Measurements from ENCODE around the gene CST7.
"Not testable (repeated sequence)": the region's sequence is repeated elsewhere in the genome, so short reads cannot be mapped to it uniquely, and the experiment has no call there.

CST7 gene

DNA sequence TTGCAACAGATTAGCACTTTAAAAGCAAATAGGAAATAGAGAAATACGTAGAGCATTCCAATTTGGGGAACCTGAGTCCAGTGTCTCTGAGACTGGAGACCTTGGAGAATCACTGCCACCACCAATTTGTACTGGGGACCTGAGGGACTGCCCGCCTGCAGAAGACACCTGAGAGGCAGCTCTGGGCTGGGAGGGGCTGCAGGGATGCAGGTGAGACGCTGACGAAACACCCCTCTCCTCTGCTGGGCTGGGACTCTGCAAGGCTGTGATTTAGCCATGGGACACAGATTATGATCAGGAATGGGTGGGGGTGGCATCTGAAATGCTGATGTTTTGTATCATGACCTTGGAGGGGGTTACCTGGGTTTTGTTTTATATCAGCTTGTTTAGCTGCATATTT is 50.5 kb downstream of the CST7 start:
- Histone ChIP-seq H3K27ac (ENCODE audit: poor library complexity, severe bottlenecking) (peak overlapping the region; percentile 64), H3K4me3 (ENCODE audit: severe bottlenecking) (no peak overlapping the region), H3K9me3 (ENCODE audit: severe bottlenecking) (no peaks in the 10 kb centered on the region), H3K36me3 (ENCODE audit: low read depth) (no peaks in the 10 kb centered on the region), H3K4me1 (ENCODE audit: insufficient read depth, poor library complexity, severe bottlenecking) (peaks cover 10% of the 10 kb centered on the region), H3K27me3 (ENCODE audit: insufficient read depth, poor library complexity, severe bottlenecking) (no peaks in the 10 kb centered on the region)
- TF ChIP-seq, protein P1, sequence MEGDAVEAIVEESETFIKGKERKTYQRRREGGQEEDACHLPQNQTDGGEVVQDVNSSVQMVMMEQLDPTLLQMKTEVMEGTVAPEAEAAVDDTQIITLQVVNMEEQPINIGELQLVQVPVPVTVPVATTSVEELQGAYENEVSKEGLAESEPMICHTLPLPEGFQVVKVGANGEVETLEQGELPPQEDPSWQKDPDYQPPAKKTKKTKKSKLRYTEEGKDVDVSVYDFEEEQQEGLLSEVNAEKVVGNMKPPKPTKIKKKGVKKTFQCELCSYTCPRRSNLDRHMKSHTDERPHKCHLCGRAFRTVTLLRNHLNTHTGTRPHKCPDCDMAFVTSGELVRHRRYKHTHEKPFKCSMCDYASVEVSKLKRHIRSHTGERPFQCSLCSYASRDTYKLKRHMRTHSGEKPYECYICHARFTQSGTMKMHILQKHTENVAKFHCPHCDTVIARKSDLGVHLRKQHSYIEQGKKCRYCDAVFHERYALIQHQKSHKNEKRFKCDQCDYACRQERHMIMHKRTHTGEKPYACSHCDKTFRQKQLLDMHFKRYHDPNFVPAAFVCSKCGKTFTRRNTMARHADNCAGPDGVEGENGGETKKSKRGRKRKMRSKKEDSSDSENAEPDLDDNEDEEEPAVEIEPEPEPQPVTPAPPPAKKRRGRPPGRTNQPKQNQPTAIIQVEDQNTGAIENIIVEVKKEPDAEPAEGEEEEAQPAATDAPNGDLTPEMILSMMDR (IDR thresholded peaks at IDR 0.05; ENCODE audit: poor library complexity, severe bottlenecking): no peak
- DNase-seq (ENCODE audit: low spot score) (no peak), ATAC-seq (ENCODE audit: low read depth) (no peak)

DNA sequence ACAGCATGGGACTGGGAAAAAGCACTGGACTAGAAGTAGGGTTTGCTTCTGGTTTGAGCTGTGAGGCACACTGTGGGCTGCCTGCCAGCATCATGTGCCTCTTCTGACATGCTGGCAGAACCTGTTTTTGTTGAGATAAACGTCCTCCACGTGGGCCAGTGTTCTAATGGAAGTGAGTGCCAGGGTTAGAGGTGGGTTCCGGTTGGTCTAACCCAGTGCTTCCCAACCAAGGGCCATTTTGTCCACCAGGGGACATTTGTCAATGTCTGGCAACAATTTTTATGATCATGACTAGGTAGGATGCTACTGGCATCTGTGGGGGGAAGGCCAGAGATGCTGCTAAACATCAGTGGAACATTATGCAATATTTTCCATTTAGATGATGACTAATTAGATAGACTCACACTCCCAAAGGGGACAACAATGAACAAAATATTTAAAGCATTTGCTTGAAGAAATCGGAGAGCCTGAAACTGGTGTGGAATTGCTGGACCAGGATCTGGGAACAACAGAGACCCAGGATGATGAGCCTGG is 51.3 kb downstream of the CST7 start:
- Histone ChIP-seq H3K27ac (ENCODE audit: poor library complexity, severe bottlenecking) (peak overlapping the region; percentile 64), H3K4me1 (ENCODE audit: insufficient read depth, poor library complexity, severe bottlenecking) (peaks cover 10% of the 10 kb centered on the region), H3K9me3 (ENCODE audit: severe bottlenecking) (no peaks in the 10 kb centered on the region), H3K4me3 (ENCODE audit: severe bottlenecking) (no peak overlapping the region), H3K27me3 (ENCODE audit: insufficient read depth, poor library complexity, severe bottlenecking) (no peaks in the 10 kb centered on the region), H3K36me3 (ENCODE audit: low read depth) (no peaks in the 10 kb centered on the region)
- ATAC-seq (ENCODE audit: low read depth): peak; percentile 84
- DNase-seq (ENCODE audit: low spot score): peak; percentile 84
- TF ChIP-seq, protein P1 (IDR thresholded peaks at IDR 0.05; ENCODE audit: poor library complexity, severe bottlenecking): peak; percentile 44

GRCh38 chr20:25001323-25001722 is 52.3 kb downstream of the CST7 start:
- not testable (repeated sequence) for ATAC-seq (ENCODE audit: low read depth); H3K9me3 ChIP-seq (ENCODE audit: severe bottlenecking); H3K4me3 ChIP-seq (ENCODE audit: severe bottlenecking); H3K27me3 ChIP-seq (ENCODE audit: insufficient read depth, poor library complexity, severe bottlenecking); DNase-seq (ENCODE audit: low spot score); H3K36me3 ChIP-seq (ENCODE audit: low read depth)
- H3K27ac ChIP-seq (ENCODE audit: poor library complexity, severe bottlenecking): peak overlapping the region; percentile 64
- peaks cover 10% of the 10 kb centered on the region for H3K4me1 ChIP-seq (ENCODE audit: insufficient read depth, poor library complexity, severe bottlenecking)

DNA sequence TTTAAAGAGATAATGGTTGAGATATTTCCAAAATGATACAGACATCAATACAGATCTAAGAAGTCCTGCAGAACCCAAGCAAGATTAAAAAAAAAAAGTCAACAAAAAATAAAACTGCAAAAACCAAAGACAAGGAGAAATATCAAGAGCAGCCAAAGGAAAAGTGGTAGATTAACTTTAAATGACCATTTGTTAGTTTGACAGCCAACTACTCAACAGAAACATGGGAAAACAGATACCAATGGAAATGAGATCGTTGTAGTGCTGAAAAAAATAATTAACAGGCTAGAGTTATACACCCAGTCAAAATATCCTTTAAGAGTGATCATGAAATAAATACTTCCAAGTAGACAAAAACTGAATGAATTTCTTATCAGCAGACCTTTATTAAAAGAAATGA is 53.9 kb downstream of the CST7 start:
- Histone ChIP-seq H3K9me3 (ENCODE audit: severe bottlenecking) (no peaks in the 10 kb centered on the region), H3K27me3 (ENCODE audit: insufficient read depth, poor library complexity, severe bottlenecking) (no peaks in the 10 kb centered on the region), H3K4me1 (ENCODE audit: insufficient read depth, poor library complexity, severe bottlenecking) (peaks cover 10% of the 10 kb centered on the region), H3K4me3 (ENCODE audit: severe bottlenecking) (no peak overlapping the region), H3K27ac (ENCODE audit: poor library complexity, severe bottlenecking) (no peak overlapping the region), H3K36me3 (ENCODE audit: low read depth) (no peaks in the 10 kb centered on the region)
- no peak for DNase-seq (ENCODE audit: low spot score)
- ATAC-seq (ENCODE audit: low read depth): no peak
- TF ChIP-seq, protein P1 (IDR thresholded peaks at IDR 0.05; ENCODE audit: poor library complexity, severe bottlenecking): no peak

DNA sequence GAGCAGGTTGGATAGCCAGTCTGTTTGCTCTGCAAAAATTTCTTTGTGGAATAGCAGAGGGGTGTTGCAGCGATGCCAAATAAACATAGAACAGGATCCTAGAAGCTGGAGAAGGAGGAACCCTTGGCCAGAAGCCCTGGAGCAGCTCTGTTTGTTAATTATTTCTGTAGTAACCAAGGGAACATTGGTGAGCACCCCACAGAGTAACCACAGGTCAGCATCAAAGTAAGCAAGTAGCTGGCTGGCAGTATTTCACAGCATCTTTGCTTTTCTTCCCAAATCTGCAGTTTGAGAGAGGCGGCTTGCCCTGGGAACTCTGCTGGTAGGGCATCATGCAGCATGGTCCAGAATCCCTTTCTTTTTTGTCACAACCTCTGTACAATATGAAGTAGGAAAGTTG is 56.2 kb downstream of the CST7 start:
- Histone ChIP-seq H3K4me1 (ENCODE audit: insufficient read depth, poor library complexity, severe bottlenecking) (peaks cover 5% of the 10 kb centered on the region), H3K9me3 (ENCODE audit: severe bottlenecking) (no peaks in the 10 kb centered on the region), H3K27ac (ENCODE audit: poor library complexity, severe bottlenecking) (no peak overlapping the region), H3K4me3 (ENCODE audit: severe bottlenecking) (no peak overlapping the region), H3K36me3 (ENCODE audit: low read depth) (no peaks in the 10 kb centered on the region), H3K27me3 (ENCODE audit: insufficient read depth, poor library complexity, severe bottlenecking) (no peaks in the 10 kb centered on the region)
- no peak for ATAC-seq (ENCODE audit: low read depth)
- no peak for DNase-seq (ENCODE audit: low spot score)
- TF ChIP-seq, protein P1 (IDR thresholded peaks at IDR 0.05; ENCODE audit: poor library complexity, severe bottlenecking): no peak
